Activated CD8-positive, alpha-beta memory T cell treated with anti-CD3 and anti-CD28 coated beads, Interleukin-2, amount 50 U/mL, for 48 hours (primary cell): ENCODE data around the gene KLHL17.
"Not testable (repeated sequence)": the region's sequence is repeated elsewhere in the genome, so short reads cannot be mapped to it uniquely, and the experiment has no call there.

Experiments used
- DNase-seq: peaks from one replicate; pipeline ENCODE4 v3.0.0-alpha.2; 2020

KLHL17 gene

DNA sequence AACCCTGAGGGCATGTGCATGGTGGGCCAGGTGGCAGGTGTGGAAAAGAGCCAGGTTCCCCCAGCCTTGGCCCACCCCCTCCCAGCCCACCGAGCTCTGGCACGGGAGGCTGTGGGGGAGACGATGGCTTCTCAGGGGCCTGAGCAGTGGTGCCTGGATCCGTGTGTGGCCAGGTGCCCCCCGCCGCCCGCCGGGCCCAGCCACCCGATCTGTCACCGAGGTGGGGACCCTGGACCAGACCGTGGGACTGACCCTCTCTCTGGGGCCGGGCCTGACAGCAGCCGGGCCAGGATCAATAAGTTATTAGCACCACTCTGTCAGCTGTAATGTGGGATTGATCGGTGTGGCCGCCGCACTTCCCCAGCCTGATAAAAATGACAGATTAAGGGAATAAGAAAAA, 22.9 kb upstream of the KLHL17 start:
- no peak for DNase-seq

DNA sequence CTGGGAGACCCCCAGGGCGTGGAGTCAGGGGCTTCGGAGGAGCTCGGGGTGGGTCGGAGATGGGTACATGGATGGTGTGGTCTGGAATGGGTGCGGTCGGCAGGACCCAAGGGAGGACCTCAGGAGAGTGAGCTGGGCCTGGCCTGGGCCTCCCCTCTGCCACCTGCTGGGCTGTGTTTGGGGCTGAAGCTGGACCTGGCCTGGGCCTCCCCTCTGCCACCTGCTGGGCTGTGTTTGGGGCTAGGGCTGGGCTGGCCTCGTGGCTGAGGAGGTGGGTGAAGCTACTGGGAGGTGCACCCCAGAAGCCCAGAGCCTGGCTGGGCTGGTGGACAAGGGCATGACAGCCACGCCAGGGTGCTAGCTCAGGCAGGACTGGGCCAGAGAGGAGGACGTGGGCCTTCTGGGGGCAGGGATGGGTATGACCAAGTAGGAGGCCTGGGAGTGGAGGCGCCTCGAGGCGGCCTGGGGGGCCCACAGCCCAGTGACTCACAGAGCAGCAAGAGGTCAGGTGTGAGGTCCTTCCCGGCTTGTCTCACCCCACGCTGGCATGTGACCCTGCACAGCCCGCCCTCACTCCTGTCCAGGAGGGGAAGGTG, 22.2 kb upstream of the KLHL17 start:
- DNase-seq = no peak

DNA sequence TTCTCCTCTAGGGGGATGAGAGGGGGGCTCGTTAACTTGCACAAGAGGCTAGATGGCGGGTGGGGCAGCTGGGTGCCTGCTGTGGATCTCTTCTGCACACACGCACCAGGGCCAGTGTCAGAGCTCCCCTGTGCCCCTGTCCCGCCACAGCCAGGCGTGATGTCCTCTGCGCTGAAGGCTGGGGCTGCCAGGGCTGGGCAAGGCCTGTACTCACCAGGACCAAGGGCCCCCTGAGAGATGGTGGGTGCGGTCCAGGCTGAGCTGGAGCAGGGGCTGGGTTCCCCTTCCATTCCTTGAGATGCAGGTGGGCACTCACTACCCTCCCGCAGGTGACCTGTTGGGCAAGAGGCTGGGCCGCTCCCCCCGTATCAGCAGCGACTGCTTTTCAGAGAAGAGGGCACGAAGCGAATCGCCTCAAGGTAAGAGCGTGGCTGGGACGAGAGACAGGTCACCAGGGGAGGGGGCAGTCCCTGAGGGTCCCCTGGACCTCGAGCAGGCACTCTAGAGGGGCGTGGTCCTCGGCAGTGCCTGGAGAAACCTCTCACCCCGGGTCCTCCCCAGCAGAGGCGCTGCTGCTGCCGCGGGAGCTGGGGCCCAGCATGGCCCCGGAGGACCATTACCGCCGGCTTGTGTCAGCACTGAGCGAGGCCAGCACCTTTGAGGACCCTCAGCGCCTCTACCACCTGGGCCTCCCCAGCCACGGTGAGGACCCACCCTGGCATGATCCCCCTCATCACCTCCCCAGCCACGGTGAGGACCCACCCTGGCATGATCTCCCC, 21.5 kb upstream of the KLHL17 start:
- no peak for DNase-seq

DNA sequence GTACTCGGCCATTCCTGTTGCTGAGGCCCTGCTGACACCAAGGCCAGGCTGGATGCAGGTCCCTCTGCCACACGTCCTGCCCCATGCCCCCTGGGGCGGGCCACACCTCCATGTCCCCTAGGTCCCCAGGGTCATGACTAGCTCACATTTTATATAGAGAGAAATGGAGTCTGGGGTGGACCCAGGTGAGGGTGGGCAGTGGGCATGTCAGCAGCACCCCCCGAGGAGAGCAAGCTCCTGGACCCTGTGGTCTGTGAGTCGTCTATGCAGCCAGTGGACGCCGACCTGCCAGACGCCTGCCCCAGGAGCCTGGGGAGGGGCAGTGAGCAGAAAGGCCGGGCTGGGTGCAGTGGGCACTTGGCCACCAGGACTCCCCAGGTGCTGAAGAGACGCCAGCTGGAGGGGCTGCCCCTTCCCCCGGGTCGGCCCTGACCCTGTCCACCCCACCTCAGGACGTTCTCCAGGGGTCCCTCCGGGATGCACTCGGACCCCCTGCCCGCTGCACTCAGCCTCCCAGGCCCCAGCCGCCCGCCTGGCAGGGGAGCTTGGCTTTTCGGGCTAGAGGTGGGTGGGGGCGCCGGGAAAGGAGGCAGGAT, 20.8 kb upstream of the KLHL17 start:
- DNase-seq = no peak

DNA sequence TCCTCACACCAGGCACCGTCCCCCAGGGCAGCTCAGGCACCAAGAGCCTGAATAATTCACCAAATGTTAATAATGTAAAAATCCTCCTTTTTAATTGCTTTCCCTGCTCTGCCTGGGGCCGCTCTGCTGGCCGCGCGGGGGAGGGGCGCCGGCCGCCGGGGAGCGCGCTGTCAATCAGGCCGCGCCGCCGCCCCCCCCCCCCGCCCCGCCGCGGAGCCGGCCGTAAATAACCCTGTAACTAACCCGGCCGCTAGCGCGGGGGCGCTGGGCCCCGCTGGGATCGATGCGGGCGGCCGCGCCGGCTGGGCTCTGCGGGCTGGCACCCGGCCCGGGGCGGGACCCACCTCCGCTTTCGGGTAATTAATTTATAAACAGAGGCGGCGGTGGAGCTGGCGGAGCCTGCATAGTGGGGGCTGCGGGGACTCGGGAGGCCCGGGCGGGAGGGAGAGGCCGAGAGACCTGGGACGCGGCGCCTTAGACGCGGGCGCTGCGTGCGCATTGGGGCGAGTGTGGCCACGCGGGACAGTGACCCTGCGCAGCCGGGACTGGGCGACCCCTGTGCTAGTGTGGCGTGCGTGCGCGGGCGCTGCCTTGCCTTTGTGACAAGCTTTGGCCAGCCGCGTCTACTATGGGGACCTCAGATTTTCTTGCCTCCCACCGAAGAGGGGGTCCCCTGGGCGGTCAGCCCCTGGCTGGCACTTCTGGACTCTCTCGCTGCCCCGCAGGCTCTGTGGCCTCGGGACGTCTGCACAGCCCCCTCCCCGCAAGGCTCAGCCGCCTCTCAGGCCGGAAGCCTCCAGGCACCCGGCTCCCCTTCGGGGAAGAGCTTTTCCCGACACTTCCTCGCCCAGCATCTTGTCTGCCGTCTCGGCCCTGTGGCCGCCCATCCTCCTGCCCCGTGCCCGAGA, 20.0 kb upstream of the KLHL17 start:
- peak; percentile 57 for DNase-seq

DNA sequence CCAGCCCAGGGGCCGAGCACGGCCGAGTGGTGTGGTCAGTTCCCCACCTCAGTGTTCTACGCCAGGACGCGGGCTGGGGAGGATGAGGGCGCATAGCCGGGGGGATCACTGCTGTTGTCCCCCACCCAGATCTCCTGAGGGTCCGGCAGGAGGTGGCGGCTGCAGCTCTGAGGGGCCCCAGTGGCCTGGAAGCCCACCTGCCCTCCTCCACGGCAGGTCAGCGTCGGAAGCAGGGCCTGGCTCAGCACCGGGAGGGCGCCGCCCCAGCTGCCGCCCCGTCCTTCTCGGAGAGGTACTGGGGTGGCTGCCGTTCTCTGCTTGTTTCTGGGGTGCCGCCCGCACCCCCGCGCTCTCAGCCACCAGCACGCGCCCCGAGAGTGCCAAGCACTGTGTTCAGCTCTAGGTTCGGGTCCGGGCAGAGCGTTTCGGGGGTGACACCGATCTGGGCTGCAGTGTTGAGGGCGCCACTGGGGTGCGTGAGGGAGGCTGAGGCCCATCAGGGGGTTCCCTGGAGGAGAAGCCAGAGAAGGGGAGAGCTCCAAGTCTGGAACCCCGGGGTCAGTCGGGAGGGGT, 19.3 kb upstream of the KLHL17 start:
- peak; percentile 65 for DNase-seq

DNA sequence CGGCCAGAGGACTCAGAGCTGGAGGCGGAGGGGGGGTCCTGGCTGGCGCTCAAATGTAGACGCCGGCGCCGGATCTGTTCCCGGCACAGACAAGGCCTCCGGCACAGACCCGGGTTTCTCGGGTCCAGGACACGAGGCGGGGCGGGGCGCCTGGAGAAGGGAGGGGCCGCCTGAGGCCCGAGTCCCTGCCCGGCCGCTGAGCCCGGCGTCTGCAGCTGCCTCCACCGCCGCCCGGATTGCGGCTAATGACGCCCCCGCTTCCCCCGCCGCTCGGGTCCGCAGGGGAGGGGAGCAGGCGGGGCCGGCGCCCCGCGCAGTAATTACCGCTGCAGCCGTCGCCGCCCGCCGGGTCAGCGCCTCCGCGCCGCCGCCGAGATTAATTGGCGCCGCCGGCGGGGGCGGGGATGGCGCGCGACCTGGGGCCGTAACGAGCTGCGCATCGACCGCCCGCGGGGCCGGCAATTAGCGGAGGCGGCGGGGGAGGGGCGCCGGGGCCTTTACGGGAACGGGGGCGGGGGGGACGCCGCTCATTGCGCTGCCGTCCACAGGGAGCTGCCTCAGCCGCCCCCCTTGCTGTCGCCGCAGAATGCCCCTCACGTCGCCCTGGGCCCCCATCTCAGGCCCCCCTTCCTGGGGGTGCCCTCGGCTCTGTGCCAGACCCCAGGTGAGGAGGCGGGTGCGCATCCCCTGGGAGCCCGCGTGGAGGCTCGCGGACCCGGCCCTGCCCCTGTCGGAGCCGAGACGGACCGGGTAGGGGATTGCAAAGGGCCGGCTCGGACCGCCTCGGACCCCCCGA, 18.6 kb upstream of the KLHL17 start:
- peak; percentile 71 for DNase-seq

DNA sequence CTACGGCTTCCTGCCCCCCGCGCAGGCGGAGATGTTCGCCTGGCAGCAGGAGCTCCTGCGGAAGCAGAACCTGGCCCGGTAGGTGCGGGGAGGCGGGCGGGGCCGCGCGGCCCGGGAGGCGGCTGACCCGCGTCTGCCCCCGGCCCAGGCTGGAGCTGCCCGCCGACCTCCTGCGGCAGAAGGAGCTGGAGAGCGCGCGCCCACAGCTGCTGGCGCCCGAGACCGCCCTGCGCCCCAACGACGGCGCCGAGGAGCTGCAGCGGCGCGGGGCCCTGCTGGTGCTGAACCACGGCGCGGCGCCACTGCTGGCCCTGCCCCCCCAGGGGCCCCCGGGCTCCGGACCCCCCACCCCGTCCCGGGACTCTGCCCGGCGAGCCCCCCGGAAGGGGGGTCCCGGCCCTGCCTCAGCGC, 18.0 kb upstream of the KLHL17 start:
- peak; percentile 59 for DNase-seq

DNA sequence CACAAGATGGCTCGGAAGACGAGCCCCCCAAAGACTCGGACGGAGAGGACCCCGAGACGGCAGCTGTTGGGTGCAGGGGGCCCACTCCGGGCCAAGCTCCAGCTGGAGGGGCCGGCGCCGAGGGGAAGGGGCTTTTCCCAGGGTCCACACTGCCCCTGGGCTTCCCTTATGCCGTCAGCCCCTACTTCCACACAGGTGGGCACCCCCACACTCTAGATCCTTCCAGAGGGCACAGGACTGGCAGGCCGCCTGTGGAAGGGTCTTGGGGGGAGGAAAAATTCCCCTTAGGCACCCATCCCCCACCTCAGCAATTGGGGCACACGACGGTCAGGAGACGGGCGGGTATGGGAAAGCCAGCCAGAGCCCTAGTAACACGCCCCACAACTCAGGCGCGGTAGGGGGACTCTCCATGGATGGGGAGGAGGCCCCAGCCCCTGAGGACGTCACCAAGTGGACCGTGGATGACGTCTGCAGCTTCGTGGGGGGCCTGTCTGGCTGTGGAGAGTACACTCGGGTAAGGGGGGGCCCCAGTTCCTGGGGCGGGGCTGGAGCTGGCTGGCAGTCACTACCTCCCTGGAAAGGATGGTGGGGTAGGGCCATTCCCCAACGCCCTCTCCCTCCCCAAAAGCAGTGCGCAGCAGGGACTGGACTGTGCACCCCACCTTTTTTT, 17.4 kb upstream of the KLHL17 start:
- DNase-seq = peak; percentile 54

DNA sequence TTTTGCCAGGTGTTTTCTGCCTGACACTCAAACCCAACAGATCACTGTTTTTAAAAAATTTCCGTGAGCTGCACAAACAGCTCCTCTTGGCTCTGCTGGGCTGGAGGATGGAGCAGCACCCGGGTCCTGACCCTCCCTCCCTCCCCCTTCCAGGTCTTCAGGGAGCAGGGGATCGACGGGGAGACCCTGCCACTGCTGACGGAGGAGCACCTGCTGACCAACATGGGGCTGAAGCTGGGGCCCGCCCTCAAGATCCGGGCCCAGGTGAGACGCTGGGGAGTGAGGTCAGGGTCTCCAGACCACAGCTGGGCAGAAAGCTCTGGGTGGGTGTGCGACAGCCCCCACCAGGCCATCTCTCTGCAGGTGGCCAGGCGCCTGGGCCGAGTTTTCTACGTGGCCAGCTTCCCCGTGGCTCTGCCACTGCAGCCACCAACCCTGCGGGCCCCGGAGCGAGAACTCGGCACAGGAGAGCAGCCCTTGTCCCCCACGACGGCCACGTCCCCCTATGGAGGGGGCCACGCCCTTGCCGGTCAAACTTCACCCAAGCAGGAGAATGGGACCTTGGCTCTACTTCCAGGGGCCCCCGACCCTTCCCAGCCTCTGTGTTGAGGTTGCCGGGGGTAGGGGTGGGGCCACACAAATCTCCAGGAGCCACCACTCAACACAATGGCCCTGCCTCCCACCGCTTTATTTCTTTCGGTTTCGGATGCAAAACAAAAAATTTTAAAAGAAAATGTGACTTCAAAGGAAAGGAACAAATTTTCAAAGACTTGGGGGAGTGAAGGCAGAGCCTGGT, 16.6 kb upstream of the KLHL17 start:
- no peak for DNase-seq

DNA sequence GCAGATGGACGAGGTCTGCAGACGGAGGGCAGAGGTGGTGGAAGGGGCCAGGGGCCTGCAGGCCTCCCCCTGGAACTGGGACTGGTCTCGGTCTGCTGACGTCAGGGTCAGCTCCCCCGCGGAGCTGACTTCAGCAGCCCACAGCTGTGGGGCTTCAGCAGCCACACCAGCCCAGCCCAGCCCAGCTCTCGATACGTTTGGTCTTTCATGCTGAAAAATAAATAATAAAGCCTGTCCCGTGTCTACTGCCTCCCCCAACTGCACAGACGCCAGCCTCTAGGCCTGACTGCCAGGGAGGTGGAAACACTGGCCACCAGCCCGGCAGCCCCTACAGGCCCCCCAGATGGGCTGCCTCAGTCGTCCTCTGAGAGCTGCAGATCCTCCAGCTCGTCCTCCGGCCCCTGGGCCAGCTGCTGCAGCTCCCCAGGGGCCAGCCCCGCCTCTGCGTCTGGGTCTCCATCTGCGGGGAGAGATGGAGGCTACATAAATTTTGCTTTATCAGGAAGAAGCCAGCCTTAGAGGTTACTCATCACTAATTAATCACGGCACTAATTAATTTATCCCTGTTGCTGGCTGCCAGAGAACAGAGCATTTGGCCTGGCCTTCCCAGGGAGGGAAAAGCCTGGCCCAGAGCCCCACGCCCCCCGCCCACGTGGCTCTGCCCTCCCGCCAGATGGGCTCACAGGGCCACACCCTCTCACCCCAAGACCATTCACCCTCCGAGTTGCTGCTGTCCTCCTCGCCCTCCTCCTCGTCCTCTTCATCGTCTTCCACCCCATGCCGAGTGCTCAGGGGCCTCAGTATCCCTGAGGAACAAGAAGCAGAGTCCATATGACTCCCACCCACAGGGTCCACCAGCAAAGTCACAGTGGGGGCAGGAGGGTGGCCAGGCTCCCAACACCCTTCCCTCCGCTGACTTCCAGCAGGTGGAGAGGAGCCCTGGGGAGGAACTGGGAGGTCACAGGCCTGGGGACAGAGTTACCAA, 15.8 kb upstream of the KLHL17 start:
- DNase-seq = no peak

DNA sequence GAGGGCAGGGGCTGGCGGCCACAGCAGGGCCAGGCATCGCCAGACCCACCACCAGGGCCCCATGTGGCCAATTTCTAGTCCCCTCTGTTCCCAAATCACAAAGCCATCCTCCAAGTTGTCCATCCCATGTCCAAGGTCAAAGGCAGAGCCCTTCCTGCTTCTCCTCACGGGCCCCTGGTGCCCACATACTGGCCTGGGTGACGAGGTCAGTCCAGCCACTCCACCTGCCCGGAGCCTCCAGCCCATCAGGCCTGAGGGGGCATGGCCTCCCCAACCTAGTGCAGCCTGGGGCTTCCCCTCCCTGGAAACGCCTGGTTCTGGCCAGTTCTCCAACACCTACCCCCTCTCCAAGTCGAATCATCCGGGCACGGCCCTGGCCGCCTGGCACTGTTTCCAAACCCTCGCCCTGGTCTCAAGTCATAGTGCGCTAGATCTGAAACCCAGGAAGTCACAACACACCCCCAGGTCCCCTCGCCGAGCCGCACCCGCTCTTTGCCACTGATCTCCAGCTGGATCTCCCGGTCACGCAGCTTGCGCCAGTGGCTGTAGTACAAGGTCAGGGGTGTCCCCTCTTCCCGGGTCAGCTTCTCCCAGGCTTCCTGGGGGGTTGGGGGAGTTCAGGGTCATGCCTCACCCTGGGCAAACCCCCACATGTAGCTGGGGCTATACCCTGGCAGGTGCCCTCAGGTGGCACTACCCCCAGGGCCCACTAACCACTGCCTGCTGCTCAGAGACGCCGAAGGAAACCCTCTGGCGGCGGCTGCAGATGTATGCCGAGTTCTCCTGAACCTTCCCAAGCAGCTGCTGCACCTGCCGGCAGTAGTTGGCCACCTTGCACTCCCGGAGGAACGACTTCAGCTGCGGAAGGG, 14.5 kb upstream of the KLHL17 start:
- DNase-seq = no peak

DNA sequence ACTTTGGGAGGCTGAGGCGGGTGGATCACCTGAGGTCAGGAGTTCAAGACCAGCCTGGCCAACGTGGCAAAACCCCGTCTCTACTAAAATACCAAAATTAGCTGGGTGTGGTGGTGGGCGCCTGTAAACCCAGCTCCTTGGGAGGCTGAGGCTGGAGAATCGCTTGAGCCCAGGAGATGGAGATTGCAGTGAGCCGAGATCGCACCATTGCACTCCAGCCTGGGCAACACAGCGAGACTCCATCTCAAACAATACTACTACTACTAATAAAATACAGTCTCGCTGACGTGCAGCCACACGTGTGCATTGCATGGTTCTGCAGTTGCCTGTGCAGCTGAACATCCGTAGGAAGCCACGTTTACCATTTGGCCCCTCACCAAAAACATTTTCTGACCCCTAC, 13.6 kb upstream of the KLHL17 start:
- not testable (repeated sequence) for DNase-seq

DNA sequence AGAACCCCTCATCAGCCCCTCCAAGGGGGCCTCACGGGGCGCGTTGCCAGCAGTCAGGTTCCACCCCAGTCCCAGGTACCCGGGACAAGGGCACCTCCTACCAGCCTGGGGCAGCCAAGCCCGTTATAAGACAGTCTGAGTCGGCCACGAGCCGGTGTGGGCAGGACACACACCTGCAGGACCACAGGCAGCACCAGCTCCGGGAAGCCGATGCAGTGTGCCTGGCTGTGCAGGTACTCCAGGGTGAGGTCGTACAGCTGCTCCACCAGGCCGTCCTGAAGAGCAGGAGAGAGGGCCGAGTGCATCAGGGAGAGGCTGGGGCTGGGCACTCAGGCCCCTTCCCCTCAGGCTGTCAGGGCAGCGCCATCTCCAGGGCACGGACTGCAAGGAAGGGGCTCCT, 12.4 kb upstream of the KLHL17 start:
- DNase-seq = no peak

DNA sequence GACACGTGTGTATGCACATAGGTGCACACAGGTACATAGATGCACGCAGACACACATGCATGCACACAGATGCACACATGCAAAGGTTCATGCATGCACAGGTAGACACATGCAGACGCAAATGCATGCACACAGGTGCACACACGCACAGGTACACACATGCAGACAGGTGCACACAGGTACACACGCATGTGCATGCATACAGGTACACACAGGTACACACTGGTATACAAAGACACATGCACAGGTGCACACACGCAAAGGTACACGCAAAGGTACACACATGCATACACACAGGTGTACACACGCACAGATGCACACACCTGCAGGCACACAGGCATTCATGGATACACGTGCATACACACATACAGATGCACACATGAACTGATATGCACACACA, 10.1 kb upstream of the KLHL17 start:
- DNase-seq = no peak

DNA sequence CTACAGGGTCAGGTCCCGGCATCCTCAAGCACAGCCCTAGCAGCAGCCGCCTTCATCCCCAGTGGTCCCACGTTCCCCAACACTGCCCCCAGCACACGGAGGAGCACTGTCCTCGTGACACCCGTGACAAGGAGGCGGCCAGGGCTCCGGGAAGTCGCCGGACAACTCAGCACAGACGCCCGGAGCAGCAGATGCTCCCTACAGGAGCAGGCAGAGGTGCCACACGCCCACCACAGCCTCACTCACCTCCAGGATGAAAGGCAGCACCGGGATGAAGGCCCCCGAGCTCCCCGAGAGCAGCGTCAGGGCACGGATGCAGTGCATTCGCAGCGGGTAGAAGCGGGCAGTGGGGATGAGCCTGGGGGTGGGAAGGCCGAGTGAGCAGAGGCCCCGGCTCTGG, 9.5 kb upstream of the KLHL17 start:
- no peak for DNase-seq

DNA sequence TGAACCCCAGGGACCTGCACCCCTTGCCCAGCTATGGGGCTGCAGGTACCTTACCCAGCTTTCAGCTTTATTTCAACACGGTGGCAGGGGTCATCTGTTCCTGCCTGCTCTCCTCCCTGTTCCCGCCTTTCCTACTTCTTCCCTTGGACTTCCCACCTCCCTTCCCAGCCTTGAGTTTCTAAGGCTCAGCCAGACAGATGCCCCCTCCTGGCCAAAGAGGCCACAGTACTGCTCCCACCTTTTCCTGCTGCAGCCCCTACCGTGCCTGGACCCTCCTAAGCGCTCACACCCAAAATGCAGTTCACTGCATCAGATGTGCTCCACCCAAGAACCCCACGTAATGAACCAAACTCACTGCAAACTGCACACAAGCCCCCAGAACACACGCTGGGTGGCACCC, 9.0 kb upstream of the KLHL17 start:
- DNase-seq = no peak

DNA sequence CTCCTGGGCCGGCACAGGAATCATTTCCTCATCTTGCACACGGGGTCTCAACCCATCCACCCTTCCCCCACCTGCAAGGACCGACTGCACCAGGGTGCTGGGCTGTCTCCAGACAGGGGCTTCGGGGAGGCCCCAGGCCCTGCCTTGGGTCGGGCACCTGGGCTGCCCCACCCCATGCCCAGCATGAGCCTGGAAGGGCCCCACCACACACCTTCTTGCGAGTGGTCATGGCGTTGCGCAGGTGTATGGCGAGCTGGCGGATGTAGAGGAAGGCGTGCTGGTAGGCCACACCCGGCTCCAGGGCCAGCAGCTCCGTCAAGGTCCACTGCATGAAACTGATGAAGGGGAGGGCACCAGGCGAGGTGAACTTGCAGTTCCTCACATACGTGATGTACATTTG, 8.2 kb upstream of the KLHL17 start:
- DNase-seq = no peak
